ENCODE measurements around the gene ISM1.

ISM1 gene

GRCh38 chr20:13318871-13319521 lies 97.9 kb downstream of the ISM1 start:
- H3K4me3 Mint-ChIP-seq = no peak overlapping the region
- no peak for DNase-seq
- no peak overlapping the region for H3K27ac Mint-ChIP-seq
- H3K27me3 Mint-ChIP-seq = peaks cover 11% of the 10 kb centered on the region
- peaks cover 20% of the 10 kb centered on the region for H3K9me3 Mint-ChIP-seq
- no peak for ATAC-seq
- H3K4me1 Mint-ChIP-seq = peaks cover 26% of the 10 kb centered on the region
- H3K36me3 Mint-ChIP-seq (ENCODE audit: low read depth) = no peaks in the 10 kb centered on the region

GRCh38 chr20:13320702-13321101 lies 99.6 kb downstream of the ISM1 start:
- DNase-seq = no peak
- no peak overlapping the region for H3K27ac Mint-ChIP-seq
- peaks cover 5% of the 10 kb centered on the region for H3K27me3 Mint-ChIP-seq
- H3K4me1 Mint-ChIP-seq = peaks cover 33% of the 10 kb centered on the region
- H3K4me3 Mint-ChIP-seq = no peak overlapping the region
- ATAC-seq = no peak
- H3K36me3 Mint-ChIP-seq (ENCODE audit: low read depth) = no peaks in the 10 kb centered on the region
- peaks cover 15% of the 10 kb centered on the region for H3K9me3 Mint-ChIP-seq

DNA sequence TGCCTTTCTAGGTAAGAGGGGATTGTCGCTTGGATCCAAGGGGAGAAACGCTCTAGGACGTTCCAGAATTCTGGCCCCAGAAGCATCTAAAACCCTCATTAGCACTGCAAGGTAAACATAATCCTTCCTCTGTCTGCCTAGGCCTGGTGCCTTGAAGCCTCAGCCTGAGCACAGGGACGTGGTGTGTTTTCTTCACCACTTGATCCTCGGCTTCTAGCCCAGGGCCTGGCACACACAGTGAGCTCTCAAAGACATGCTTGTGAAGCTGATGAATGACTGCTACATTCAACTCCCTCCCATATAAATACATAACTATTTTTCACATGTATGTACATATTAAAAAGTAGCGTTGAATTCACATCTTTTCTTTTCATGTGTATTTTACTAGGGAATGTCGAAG lies 100.3 kb downstream of the ISM1 start:
- H3K4me3 Mint-ChIP-seq = no peak overlapping the region
- no peak for DNase-seq
- peaks cover 14% of the 10 kb centered on the region for H3K9me3 Mint-ChIP-seq
- peaks cover 35% of the 10 kb centered on the region for H3K4me1 Mint-ChIP-seq
- no peaks in the 10 kb centered on the region for H3K36me3 Mint-ChIP-seq (ENCODE audit: low read depth)
- H3K27ac Mint-ChIP-seq = no peak overlapping the region
- H3K27me3 Mint-ChIP-seq = peaks cover 5% of the 10 kb centered on the region
- no peak for ATAC-seq

DNA sequence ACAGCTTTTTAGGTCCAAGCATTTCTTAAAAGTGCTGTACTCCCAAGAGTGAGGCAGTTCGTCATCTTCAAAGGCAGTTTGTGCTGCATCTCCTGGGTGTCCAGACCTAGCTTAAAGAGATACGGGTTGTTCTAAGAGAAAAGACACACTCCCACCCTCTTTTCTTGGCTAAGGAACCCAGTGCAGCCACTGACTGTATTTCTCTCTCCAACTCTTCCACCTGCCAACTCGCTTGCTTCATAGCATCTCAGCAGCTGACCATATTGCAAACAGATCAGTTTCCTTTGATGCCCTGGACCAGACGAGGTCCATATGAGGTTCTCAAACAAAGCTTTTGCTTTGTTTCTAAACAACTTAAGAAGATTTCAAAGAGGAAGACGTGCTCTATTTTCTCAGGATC lies 101.1 kb downstream of the ISM1 start:
- Mint-ChIP-seq H3K9me3 (peaks cover 6% of the 10 kb centered on the region), H3K27ac (no peak overlapping the region), H3K4me1 (peaks cover 33% of the 10 kb centered on the region), H3K27me3 (peaks cover 5% of the 10 kb centered on the region), H3K36me3 (ENCODE audit: low read depth) (no peaks in the 10 kb centered on the region), H3K4me3 (no peak overlapping the region)
- ATAC-seq (no peak), DNase-seq (no peak)

DNA sequence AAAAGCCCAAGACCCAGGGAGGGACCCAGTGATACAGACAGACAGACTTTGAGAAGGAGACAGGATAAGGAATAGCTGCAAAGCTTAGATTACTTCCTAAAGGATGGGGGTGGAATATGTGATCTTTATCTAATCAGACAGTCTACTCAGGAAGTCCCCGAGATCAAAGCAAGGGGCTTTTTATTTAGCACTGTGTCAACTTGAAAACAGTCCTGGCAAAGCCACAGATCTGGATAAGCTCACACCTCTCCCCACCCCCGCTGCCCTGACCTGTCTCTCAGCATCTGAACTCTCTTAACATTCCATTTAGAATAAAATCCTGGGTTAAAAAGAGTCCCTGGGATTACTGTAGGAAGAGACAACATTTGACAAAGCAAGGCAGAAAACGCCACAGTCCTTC lies 101.5 kb downstream of the ISM1 start:
- peaks cover 7% of the 10 kb centered on the region for H3K27me3 Mint-ChIP-seq
- peaks cover under 1% of the 10 kb centered on the region for H3K36me3 Mint-ChIP-seq (ENCODE audit: low read depth)
- no peak overlapping the region for H3K27ac Mint-ChIP-seq
- H3K9me3 Mint-ChIP-seq = peaks cover 2% of the 10 kb centered on the region
- ATAC-seq = no peak
- no peak overlapping the region for H3K4me3 Mint-ChIP-seq
- peak; percentile 30 for DNase-seq
- H3K4me1 Mint-ChIP-seq = peaks cover 29% of the 10 kb centered on the region

DNA sequence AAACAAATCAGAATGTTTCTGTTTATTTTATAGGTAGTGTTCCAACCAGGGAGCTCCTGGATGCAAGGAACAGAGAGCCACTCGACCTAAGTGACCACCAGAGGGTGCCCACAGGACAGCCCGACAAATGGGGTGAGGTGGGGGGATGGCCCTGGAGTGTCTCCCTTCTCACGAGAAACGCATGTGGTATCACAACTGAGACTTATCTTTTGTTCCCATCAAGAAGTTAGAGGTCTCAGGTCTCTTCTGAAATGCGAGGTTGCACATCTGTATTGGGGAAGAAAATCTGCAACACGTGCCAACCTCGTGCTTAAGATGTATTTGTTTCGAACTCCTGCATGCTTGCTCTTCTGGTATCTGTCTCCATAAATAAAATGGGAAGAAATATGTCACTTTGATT lies 104.0 kb downstream of the ISM1 start:
- ATAC-seq (peak; percentile 59), DNase-seq (peak; percentile 22)
- no peak overlapping the region for H3K4me3 Mint-ChIP-seq
- peaks cover 4% of the 10 kb centered on the region for H3K36me3 Mint-ChIP-seq (ENCODE audit: low read depth)
- H3K4me1 Mint-ChIP-seq = peaks cover 27% of the 10 kb centered on the region
- peaks cover 11% of the 10 kb centered on the region for H3K27me3 Mint-ChIP-seq
- H3K9me3 Mint-ChIP-seq = no peaks in the 10 kb centered on the region
- peak overlapping the region; percentile 25 for H3K27ac Mint-ChIP-seq

DNA sequence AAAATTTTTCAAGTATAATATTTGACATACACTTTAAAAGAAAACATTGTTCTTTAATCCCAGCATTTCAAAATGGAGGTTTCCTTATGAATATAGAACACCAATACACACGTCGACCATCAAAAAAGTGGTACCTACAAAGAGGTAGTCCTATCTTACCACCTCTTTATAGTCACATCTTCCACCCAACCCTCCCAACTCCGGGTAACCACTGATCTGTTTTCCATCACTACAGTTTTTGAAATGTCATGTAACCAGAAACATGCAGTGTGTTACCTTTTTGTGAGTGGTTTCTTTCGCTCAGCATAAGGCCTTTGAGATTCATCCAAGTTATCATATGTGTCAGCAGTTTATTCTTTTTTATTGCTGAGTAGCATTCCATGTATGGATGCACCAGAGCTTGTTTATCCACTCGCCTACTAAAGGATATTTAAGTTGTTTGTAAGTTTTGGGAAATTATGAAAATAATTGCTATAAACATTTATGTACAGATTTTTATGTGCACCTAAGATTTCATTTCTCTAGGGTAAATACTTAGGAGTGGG lies 104.8 kb downstream of the ISM1 start:
- DNase-seq (no peak), ATAC-seq (peak; percentile 59)
- Mint-ChIP-seq H3K36me3 (ENCODE audit: low read depth) (peaks cover 4% of the 10 kb centered on the region), H3K27ac (no peak overlapping the region), H3K27me3 (peaks cover 12% of the 10 kb centered on the region), H3K4me1 (peaks cover 30% of the 10 kb centered on the region), H3K4me3 (no peak overlapping the region), H3K9me3 (no peaks in the 10 kb centered on the region)

DNA sequence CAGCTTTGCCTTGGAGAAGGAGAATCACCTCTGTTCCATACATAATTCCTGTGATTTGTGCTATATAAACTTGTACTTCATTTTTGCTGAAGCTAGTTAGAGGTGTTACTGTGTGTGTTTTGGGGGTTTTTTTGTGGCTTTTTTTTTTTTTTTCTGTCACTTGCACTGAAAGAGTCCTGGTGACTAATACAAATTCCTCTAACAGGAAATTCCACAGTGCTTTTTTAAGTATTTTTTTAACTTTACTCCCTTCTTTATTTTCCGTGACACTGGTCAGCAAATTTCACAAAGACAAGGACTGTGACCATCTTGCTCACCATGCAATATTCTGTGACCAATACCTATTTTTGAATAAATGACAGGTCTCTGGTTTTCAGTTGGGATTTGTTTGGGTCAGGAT lies 110.5 kb downstream of the ISM1 start:
- Mint-ChIP-seq H3K27me3 (peaks cover 10% of the 10 kb centered on the region), H3K4me3 (no peak overlapping the region), H3K36me3 (ENCODE audit: low read depth) (peaks cover 4% of the 10 kb centered on the region), H3K27ac (peak overlapping the region; percentile 57), H3K4me1 (peaks cover 39% of the 10 kb centered on the region), H3K9me3 (no peaks in the 10 kb centered on the region)
- peak; percentile 42 for ATAC-seq
- DNase-seq = no peak

GRCh38 chr20:13333036-13333435 lies 112.0 kb downstream of the ISM1 start:
- no peaks in the 10 kb centered on the region for H3K9me3 Mint-ChIP-seq
- DNase-seq = no peak
- peaks cover 54% of the 10 kb centered on the region for H3K4me1 Mint-ChIP-seq
- ATAC-seq = no peak
- H3K27me3 Mint-ChIP-seq = peaks cover 4% of the 10 kb centered on the region
- H3K4me3 Mint-ChIP-seq = no peak overlapping the region
- no peak overlapping the region for H3K27ac Mint-ChIP-seq
- H3K36me3 Mint-ChIP-seq (ENCODE audit: low read depth) = no peaks in the 10 kb centered on the region

DNA sequence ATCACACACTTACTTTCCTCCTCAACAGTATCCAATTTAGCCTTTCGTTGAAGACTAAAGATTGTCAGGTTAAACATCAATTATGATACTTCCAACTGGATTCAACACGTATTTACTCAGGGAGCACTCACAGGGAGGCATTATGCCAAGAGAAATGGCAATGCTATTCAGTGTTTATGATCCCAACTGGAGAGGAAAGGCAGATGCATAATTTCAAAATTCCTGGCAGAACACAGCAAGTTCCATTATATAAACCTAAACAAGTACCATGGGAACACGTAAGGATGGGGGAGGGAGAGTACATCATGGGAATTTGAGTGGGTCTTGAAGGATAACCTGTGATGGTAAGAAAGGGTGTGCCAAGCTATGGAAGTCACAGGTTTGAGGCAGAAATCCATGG lies 112.7 kb downstream of the ISM1 start:
- ATAC-seq (no peak), DNase-seq (no peak)
- Mint-ChIP-seq H3K27ac (no peak overlapping the region), H3K9me3 (no peaks in the 10 kb centered on the region), H3K4me1 (peaks cover 62% of the 10 kb centered on the region), H3K4me3 (no peak overlapping the region), H3K36me3 (ENCODE audit: low read depth) (no peaks in the 10 kb centered on the region), H3K27me3 (peaks cover 4% of the 10 kb centered on the region)

GRCh38 chr20:13336308-13337089 lies 115.4 kb downstream of the ISM1 start:
- H3K27ac Mint-ChIP-seq = peak overlapping the region; percentile 86
- peaks cover 69% of the 10 kb centered on the region for H3K4me1 Mint-ChIP-seq
- ATAC-seq = peak; percentile 75
- H3K4me3 Mint-ChIP-seq = no peak overlapping the region
- DNase-seq = no peak
- H3K9me3 Mint-ChIP-seq = no peaks in the 10 kb centered on the region
- H3K27me3 Mint-ChIP-seq = no peaks in the 10 kb centered on the region
- H3K36me3 Mint-ChIP-seq (ENCODE audit: low read depth) = no peaks in the 10 kb centered on the region

DNA sequence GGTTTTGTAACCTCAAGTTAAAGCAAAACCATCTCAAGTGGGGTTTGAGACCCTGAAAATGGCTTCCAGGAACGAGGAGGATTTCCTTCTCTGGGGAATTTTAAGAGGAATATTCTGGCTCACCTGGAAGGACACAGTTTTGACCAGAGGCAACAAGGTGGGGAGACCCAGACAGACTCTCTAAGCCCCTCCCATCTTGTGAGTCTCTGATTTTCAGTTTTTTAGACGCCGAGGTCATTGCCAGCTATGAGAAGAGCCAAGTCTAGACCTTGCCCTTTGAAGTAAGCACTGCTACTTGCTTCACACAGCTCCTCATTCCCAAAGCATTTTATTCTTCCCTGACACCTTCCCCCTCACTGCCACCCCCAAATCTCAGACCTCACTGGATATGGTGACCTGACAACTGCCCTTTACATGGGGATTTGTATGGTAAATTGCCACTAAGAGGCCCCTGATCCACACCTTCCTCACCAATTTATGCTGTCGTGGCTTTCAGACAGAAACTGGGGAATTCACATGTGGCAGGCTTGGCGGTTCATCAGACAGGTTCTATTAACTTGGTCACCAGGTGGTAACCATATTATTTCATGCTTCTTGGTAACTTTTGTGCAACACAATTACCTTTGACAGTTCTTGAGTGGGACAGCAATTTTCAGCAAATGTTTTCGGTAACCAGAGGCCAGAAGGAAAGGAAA lies 116.2 kb downstream of the ISM1 start:
- DNase-seq = no peak
- no peaks in the 10 kb centered on the region for H3K27me3 Mint-ChIP-seq
- H3K4me3 Mint-ChIP-seq = peak overlapping the region; percentile 24
- H3K27ac Mint-ChIP-seq = peak overlapping the region; percentile 86
- H3K4me1 Mint-ChIP-seq = peaks cover 64% of the 10 kb centered on the region
- H3K36me3 Mint-ChIP-seq (ENCODE audit: low read depth) = no peaks in the 10 kb centered on the region
- no peaks in the 10 kb centered on the region for H3K9me3 Mint-ChIP-seq
- peak; percentile 23 for ATAC-seq

- Mint-ChIP-seq H3K9me3 (no peaks in the 10 kb centered on the region), H3K36me3 (ENCODE audit: low read depth) (no peaks in the 10 kb centered on the region), H3K4me1 (peaks cover 54% of the 10 kb centered on the region), H3K27ac (peak overlapping the region; percentile 86), H3K4me3 (peak overlapping the region; percentile 24), H3K27me3 (no peaks in the 10 kb centered on the region)
- ATAC-seq = peak; percentile 37
- DNase-seq = no peak
Measured at GRCh38 chr20:13338097-13338661, 117.1 kb downstream of the ISM1 start.

DNA sequence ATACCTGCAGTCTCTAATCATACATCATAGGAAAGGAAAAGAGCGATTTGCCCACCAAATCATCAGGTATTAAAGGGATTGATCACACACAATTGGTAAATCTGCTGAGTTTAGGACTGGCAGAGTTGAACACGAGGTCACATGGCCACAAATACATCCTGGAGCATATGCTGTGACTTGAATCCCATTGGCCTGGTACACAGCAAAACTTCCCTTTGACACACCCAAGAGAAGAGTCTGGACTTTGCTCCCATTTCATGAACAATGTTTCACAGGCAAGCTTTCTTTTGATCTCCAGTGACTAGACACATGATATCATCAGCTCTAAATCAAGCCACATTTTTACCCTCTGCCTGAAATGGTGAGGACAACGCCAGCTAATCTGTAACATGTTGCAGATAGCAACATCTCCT lies 117.9 kb downstream of the ISM1 start:
- Mint-ChIP-seq H3K4me3 (no peak overlapping the region), H3K27ac (no peak overlapping the region), H3K4me1 (peaks cover 54% of the 10 kb centered on the region), H3K27me3 (peaks cover 2% of the 10 kb centered on the region), H3K9me3 (no peaks in the 10 kb centered on the region), H3K36me3 (ENCODE audit: low read depth) (no peaks in the 10 kb centered on the region)
- DNase-seq (no peak), ATAC-seq (no peak)

All from activated naive CD8-positive, alpha-beta T cell treated with anti-CD3 and anti-CD28 coated beads, Interleukin-2, amount 50 U/mL, for 24 hours (primary cell).